OCI-LY7 (cell line): ENCODE measurements around the gene QDPR. TPM values are rescaled to one million over a fixed set of nuclear protein-coding genes. Genes with fewer than 3 reads are reported as not detected.

Source experiments
- BruUV-seq: library from RNA; stranded (reverse); fragments of 400-500 nt; replicated peaks from 2 replicates; lab custom pipeline; 2021; lab: Mats Ljungman, UMichigan
- CTCF ChIA-PET: fragments of 300-600 bp; sonication (Branson Sonifier 250); formaldehyde crosslinking; loops from one replicate; lab custom pipeline; 2022; ENCODE audit warnings: antibody characterized with exemption; ENCODE audit not compliant: unreplicated experiment; lab: Charles Lee
- POLR2A ChIA-PET: fragments of 300-600 bp; sonication (Branson Sonifier 250); formaldehyde crosslinking; loops from one replicate; lab custom pipeline; 2022; ENCODE audit warnings: antibody characterized with exemption; lab: Charles Lee
- DNase-seq: peaks from one replicate; pipeline ENCODE4 v3.0.0-alpha.2; 2015; ENCODE audit warnings: low spot score
- H2AFZ ChIP-seq: fragments of 200-600 bp; sonication (generic), shearing (Covaris generic); 2 replicates; pipeline ENCODE4 v1.6.1; 2014; ENCODE audit warnings: mild to moderate bottlenecking, antibody characterized with exemption, low read length, moderate library complexity
- H3K27ac ChIP-seq: fragments of 200-600 bp; sonication (generic); 2 replicates; pipeline ENCODE4 v1.5.1; 2014; ENCODE audit warnings: mixed run types, low read depth, mild to moderate bottlenecking, moderate library complexity, low read length, inconsistent platforms; ENCODE audit not compliant: poor library complexity, severe bottlenecking
- H3K36me3 ChIP-seq: fragments of 200-600 bp; sonication (generic); 2 replicates; pipeline ENCODE4 v1.6.1; 2014; ENCODE audit warnings: mild to moderate bottlenecking, antibody characterized with exemption, low read length, moderate library complexity, mixed read lengths; ENCODE audit not compliant: insufficient read depth
- H3K4me1 ChIP-seq: fragments of 200-600 bp; sonication (generic); 2 replicates; pipeline ENCODE4 v1.5.1; 2014; ENCODE audit warnings: mild to moderate bottlenecking, low read length; ENCODE audit not compliant: insufficient read depth, poor library complexity, severe bottlenecking
- H3K4me2 ChIP-seq: fragments of 200-600 bp; sonication (generic); 2 replicates; pipeline ENCODE4 v1.6.1; 2014; ENCODE audit warnings: mild to moderate bottlenecking, low read length
- H3K4me3 ChIP-seq: fragments of 200-600 bp; sonication (generic); 2 replicates; pipeline ENCODE4 v1.5.1; 2014; ENCODE audit warnings: mild to moderate bottlenecking, low read depth, low read length; ENCODE audit not compliant: poor library complexity, severe bottlenecking
- H3K79me2 ChIP-seq: fragments of 200-600 bp; sonication (generic); 2 replicates; pipeline ENCODE4 v1.6.1; 2016; ENCODE audit warnings: low read depth, mild to moderate bottlenecking, low read length, moderate library complexity, mixed read lengths; ENCODE audit not compliant: insufficient read depth
- H3K9me2 ChIP-seq: fragments of 200-600 bp; sonication (generic); 2 replicates; pipeline ENCODE4 v1.6.1; 2016; ENCODE audit warnings: mild to moderate bottlenecking, low read length, mixed read lengths; ENCODE audit not compliant: insufficient read depth
- H3K9me3 ChIP-seq: fragments of 200-600 bp; sonication (generic); 2 replicates; pipeline ENCODE4 v1.6.1; 2014; ENCODE audit warnings: mild to moderate bottlenecking, mixed run types, low read length, mixed read lengths
- H4K20me1 ChIP-seq: fragments of 200-600 bp; sonication (generic); 2 replicates; pipeline ENCODE4 v1.6.1; 2014; ENCODE audit warnings: mild to moderate bottlenecking, antibody characterized with exemption, low read length, moderate library complexity, mixed read lengths; ENCODE audit not compliant: insufficient read depth
- CTCF ChIP-seq: fragments of 200-600 bp; sonication (generic); conservative IDR thresholded peaks from 2 replicates; pipeline ENCODE4 v1.5.1; 2014; ENCODE audit warnings: mild to moderate bottlenecking, antibody characterized with exemption, low read length, moderate library complexity, mixed read lengths
- EZH2phosphoT487 ChIP-seq: fragments of 200-600 bp; sonication (generic); IDR thresholded peaks from 2 replicates; pipeline ENCODE4 v1.6.1; 2018; ENCODE audit warnings: low read depth, borderline replicate concordance, mild to moderate bottlenecking, mixed run types, antibody characterized with exemption, low read length, moderate library complexity, mixed read lengths
- intact Hi-C: fragments of 100-400 bp; cut with micrococcal nuclease; formaldehyde crosslinking; loops from one replicate; pipeline ENCODE4 v1.10.0; 2022; ENCODE audit not compliant: unreplicated experiment
- total RNA-seq, 2 experiments: library from RNA; depleted of rRNA in 1 of 2; stranded (reverse); fragments of >200 nt in 1 of 2; shearing (Covaris generic) in 1 of 2; gene quantifications; 2 replicates each; pipeline ENCODE4 v1.2.3, GENCODE V29; 2014 to 2022

Gene QDPR
- total RNA-seq, 2 experiments from 2014 or later, result 2.5 to 2.9 TPM

- no peaks in the 10 kb centered on the region for H3K4me1 ChIP-seq
- BruUV-seq, result no TSS peak
- no peak for DNase-seq
- TF ChIP-seq CTCF (no peak), EZH2phosphoT487 (no peak)
- no peaks in the 10 kb centered on the region for H3K9me3 ChIP-seq
- H3K9me2 ChIP-seq, result no peaks in the 10 kb centered on the region
- H3K36me3 ChIP-seq, result no peaks in the 10 kb centered on the region
- CTCF ChIA-PET, result no interaction called here
- no peak overlapping the region for H3K27ac ChIP-seq
- POLR2A ChIA-PET, result interaction anchor here (1.1 to 1.2 kb wide), 2 partner anchors 7 to 11 kb away, joined by 4 read pairs; no protein-coding TSS in a partner anchor
- no peak overlapping the region for H3K4me2 ChIP-seq
- intact Hi-C loops, result no loop called here
- H3K79me2 ChIP-seq, result no peaks in the 10 kb centered on the region
- no peak overlapping the region for H3K4me3 ChIP-seq
- no peak overlapping the region for H2AFZ ChIP-seq
- no peaks in the 10 kb centered on the region for H4K20me1 ChIP-seq
Measured at GRCh38 chr4:17515445-17516407, 3.8 kb upstream of the QDPR start.

DNA sequence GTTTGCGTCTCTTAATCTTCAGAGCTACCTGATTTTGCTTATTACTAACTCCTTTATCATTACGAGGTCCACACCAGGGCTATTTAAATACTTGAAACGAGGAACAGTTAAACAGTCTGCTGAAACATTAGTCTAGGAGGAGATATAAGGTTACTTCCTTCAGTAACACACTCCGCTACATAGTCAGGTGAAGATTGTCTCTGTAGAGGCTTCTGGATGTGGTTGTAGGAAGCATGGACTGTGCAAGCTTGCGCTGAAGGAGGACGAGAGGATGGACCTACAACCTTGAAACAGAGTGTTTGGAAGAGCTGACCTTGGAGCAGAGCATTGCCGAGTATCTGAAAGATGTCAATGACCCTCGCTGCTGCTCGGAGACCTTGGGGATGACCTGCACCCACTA is 3.0 kb upstream of the QDPR start, which contains the start of gene CLRN2:
Gene CLRN2, plus strand, starts transcription at position 301 of the 400 bp plus-strand sequence. CDS start 102 bp downstream, outside the sequence.
- H3K9me3 ChIP-seq, result no peaks in the 10 kb centered on the region
- H3K4me3 ChIP-seq, result no peak within 1 kb of the TSS
- H3K36me3 ChIP-seq, result no peaks in the 10 kb centered on the region
- no peak within 1 kb of the TSS for H2AFZ ChIP-seq
- no peaks in the 10 kb centered on the region for H3K4me1 ChIP-seq
- ChIA-PET CTCF (no interaction called here), POLR2A (no interaction called here)
- TF ChIP-seq CTCF (no peak), EZH2phosphoT487 (no peak)
- H3K27ac ChIP-seq, result no peak within 1 kb of the TSS
- H4K20me1 ChIP-seq, result no peaks in the 10 kb centered on the region
- no peaks in the 10 kb centered on the region for H3K9me2 ChIP-seq
- intact Hi-C loops, result no loop called here
- no peak for DNase-seq
- BruUV-seq, result no TSS peak
- no peak within 1 kb of the TSS for H3K4me2 ChIP-seq
- no peaks in the 10 kb centered on the region for H3K79me2 ChIP-seq
